CD4-positive, alpha-beta T cell (primary cell): Measurements from ENCODE around the gene SLC35G2. TPM values are rescaled to one million over a fixed set of nuclear protein-coding genes. Genes with fewer than 3 reads are reported as not detected.

Experiments used
- ATAC-seq: fragments of 200-7000 bp; cut with Tn5 transposase; one replicate; pipeline ENCODE4 v1.10.0; 2022; ENCODE audit warnings: mild to moderate bottlenecking; ENCODE audit not compliant: poor library complexity
- CTCF ChIA-PET: fragments of 350-600 bp; sonication (Branson Sonifier 250); formaldehyde crosslinking; loops from one replicate; lab custom pipeline; 2021; ENCODE audit warnings: antibody characterized with exemption, inconsistent platforms; lab: Charles Lee
- POLR2A ChIA-PET: fragments of 350-600 bp; sonication (Branson Sonifier 250); formaldehyde crosslinking; loops from one replicate; lab custom pipeline; 2021; ENCODE audit warnings: antibody characterized with exemption, inconsistent platforms; lab: Charles Lee
- DNase-seq, 14 experiments: peaks; one replicate each; pipeline ENCODE4 v3.0.0-alpha.2; 2013 to 2020; ENCODE audit warnings: mixed read lengths in 2 of 14
- H3K27ac ChIP-seq, 2 donors: one replicate each; pipeline versions ENCODE4 v1.5.1 to v1.7.0; 2013; ENCODE audit warnings: low read length in 2 of 2, low read depth in 1 of 2, mild to moderate bottlenecking in 1 of 2
- H3K27me3 ChIP-seq, 2 experiments: 1 replicate in 1 of 2; 2 replicates in 1 of 2; pipeline versions ENCODE4 v1.6.1 to v1.7.0; 2013; ENCODE audit warnings: low read length in 2 of 2, control low read depth in 1 of 2, mild to moderate bottlenecking in 1 of 2, moderate library complexity in 1 of 2; ENCODE audit not compliant: insufficient read depth in 2 of 2, control insufficient read depth in 1 of 2
- H3K36me3 ChIP-seq: one replicate; pipeline ENCODE4 v1.6.1; 2013; ENCODE audit warnings: low read length, control low read depth; ENCODE audit not compliant: insufficient read depth
- H3K4me1 ChIP-seq: one replicate; pipeline ENCODE4 v1.6.1; 2013; ENCODE audit warnings: low read length, control low read depth; ENCODE audit not compliant: insufficient read depth
- H3K4me3 ChIP-seq: one replicate; pipeline ENCODE4 v1.5.1; 2013; ENCODE audit warnings: mild to moderate bottlenecking, low read length, moderate library complexity
- H3K9me3 ChIP-seq, 2 experiments: 1 replicate in 1 of 2; 2 replicates in 1 of 2; pipeline versions ENCODE4 v1.6.1 to v1.7.0; 2013; ENCODE audit warnings: low read length in 2 of 2, mild to moderate bottlenecking in 2 of 2, control low read depth in 1 of 2, moderate library complexity in 1 of 2; ENCODE audit not compliant: control insufficient read depth in 1 of 2, insufficient read depth in 1 of 2
- H3K27ac Mint-ChIP-seq: one replicate; pipeline ENCODE4 v1.8.0; 2020; ENCODE audit warnings: mixed read lengths
- H3K27me3 Mint-ChIP-seq: one replicate; pipeline ENCODE4 v1.8.0; 2021; ENCODE audit warnings: mixed read lengths
- H3K36me3 Mint-ChIP-seq: one replicate; pipeline ENCODE4 v1.8.0; 2021; ENCODE audit warnings: low read depth, mixed read lengths
- H3K4me1 Mint-ChIP-seq: one replicate; pipeline ENCODE4 v1.8.0; 2021; ENCODE audit warnings: low read depth, mixed read lengths
- H3K4me3 Mint-ChIP-seq: one replicate; pipeline ENCODE4 v1.8.0; 2020; ENCODE audit warnings: mild to moderate bottlenecking, mixed read lengths
- H3K9me3 Mint-ChIP-seq: one replicate; pipeline ENCODE4 v1.8.0; 2020; ENCODE audit warnings: mixed read lengths
- CTCF ChIP-seq: fragments of 200-600 bp; IDR thresholded peaks from one replicate; pipeline ENCODE4 v1.8.0; 2022; ENCODE audit warnings: antibody characterized with exemption, mild to moderate bottlenecking
- intact Hi-C, 2 experiments: fragments of 100-400 bp; cut with DNase I in 1 of 2; cut with micrococcal nuclease in 1 of 2; formaldehyde crosslinking; loops; one replicate each; pipeline versions ENCODE4 v1.15.1 to v1.9.0; 2023 to 2025; cut with DNase I, micrococcal nuclease
- total RNA-seq, 174 experiments: library from RNA in 2 of 174; stranded (reverse) in 2 of 174; gene quantifications; one replicate each; pipeline ENCODE4 v1.2.3 and lab custom pipeline; 2021 to 2026

Gene SLC35G2
- total RNA-seq, 2 experiments from 2014 or later = 0.14 TPM; not detected in 1

GRCh38 chr3:136811701-136812100, 7.2 kb upstream of the SLC35G2 start:
- DNase-seq (no peak), ATAC-seq (no peak)
- intact Hi-C loops = no loop called here
- H3K4me1 Mint-ChIP-seq = no peaks in the 10 kb centered on the region
- no peak overlapping the region for H3K27ac ChIP-seq
- H3K4me1 ChIP-seq = no peaks in the 10 kb centered on the region
- H3K27me3 ChIP-seq = no peaks in the 10 kb centered on the region
- H3K4me3 ChIP-seq = no peak overlapping the region
- no peaks in the 10 kb centered on the region for H3K9me3 Mint-ChIP-seq
- H3K9me3 ChIP-seq = no peaks in the 10 kb centered on the region
- CTCF ChIA-PET = interaction anchor here (0.7 kb wide), 1 partner anchor 9 kb away, joined by 3 read pairs; no protein-coding TSS in a partner anchor
- no peaks in the 10 kb centered on the region for H3K36me3 ChIP-seq
- no peak for TF ChIP-seq CTCF
- no peak overlapping the region for H3K27ac Mint-ChIP-seq
- H3K27me3 Mint-ChIP-seq = peaks cover 5% of the 10 kb centered on the region
- no peaks in the 10 kb centered on the region for H3K36me3 Mint-ChIP-seq
- no peak overlapping the region for H3K4me3 Mint-ChIP-seq
- POLR2A ChIA-PET = interaction anchor here (0.8 kb wide), 1 partner anchor 19 kb away, joined by 3 read pairs; no protein-coding TSS in a partner anchor

GRCh38 chr3:136817448-136817847, 1.5 kb upstream of the SLC35G2 start:
- no peak for ATAC-seq
- intact Hi-C loops = no loop called here
- H3K4me3 Mint-ChIP-seq = peak overlapping the region; percentile 86

GRCh38 chr3:136818191-136818768, 646 bp upstream of the SLC35G2 start:
- Histone ChIP-seq H3K4me3 (peak overlapping the region; percentile 68), H3K36me3 (no peaks in the 10 kb centered on the region), H3K27me3 (peaks cover 27 to 31% of the 10 kb centered on the region in 2 experiments), H3K4me1 (peaks cover 23% of the 10 kb centered on the region), H3K9me3 (peaks cover 0 to 16% of the 10 kb centered on the region in 2 experiments), H3K27ac (no peak overlapping the region)
- no peaks in the 10 kb centered on the region for H3K36me3 Mint-ChIP-seq
- H3K9me3 Mint-ChIP-seq = peaks cover 4% of the 10 kb centered on the region
- peak in 5 of 14 experiments; percentile 1 to 57 (median 26) for DNase-seq
- peak overlapping the region; percentile 86 for H3K4me3 Mint-ChIP-seq
- no peak for TF ChIP-seq CTCF
- ChIA-PET CTCF (interaction anchor here (0.9 kb wide), 1 partner anchor 14 kb away, joined by 4 read pairs; no protein-coding TSS in a partner anchor), POLR2A (no interaction called here)
- peaks cover 56% of the 10 kb centered on the region for H3K27me3 Mint-ChIP-seq
- no peak overlapping the region for H3K27ac Mint-ChIP-seq
- peaks cover 24% of the 10 kb centered on the region for H3K4me1 Mint-ChIP-seq
- intact Hi-C loops = no loop called here
- peak; percentile 32 for ATAC-seq

More at GRCh38 chr3:136817448-136817847, 1.5 kb upstream of the SLC35G2 start:
- peaks cover 24% of the 10 kb centered on the region for H3K4me1 Mint-ChIP-seq
- no peak for TF ChIP-seq CTCF
- Histone ChIP-seq H3K27ac (no peak overlapping the region), H3K4me3 (no peak overlapping the region), H3K4me1 (peaks cover 23% of the 10 kb centered on the region), H3K27me3 (peaks cover 26 to 31% of the 10 kb centered on the region in 2 experiments), H3K9me3 (peaks cover 0 to 16% of the 10 kb centered on the region in 2 experiments), H3K36me3 (no peaks in the 10 kb centered on the region)
- peaks cover 48% of the 10 kb centered on the region for H3K27me3 Mint-ChIP-seq
- peaks cover under 1% of the 10 kb centered on the region for H3K9me3 Mint-ChIP-seq
- POLR2A ChIA-PET = no interaction called here
- no peaks in the 10 kb centered on the region for H3K36me3 Mint-ChIP-seq
- H3K27ac Mint-ChIP-seq = no peak overlapping the region
- CTCF ChIA-PET = no interaction called here
- no peak for DNase-seq
